WTC11 (cell line): Measurements from ENCODE around the gene CALCOCO2. TPM values are rescaled to one million over a fixed set of nuclear protein-coding genes. Genes with fewer than 3 reads are reported as not detected.

Experiments
- ATAC-seq: fragments of 200-7000 bp; cut with Tn5 transposase; 2 replicates; pipeline ENCODE4 v1.10.0; 2021; ENCODE audit warnings: mild to moderate bottlenecking, moderate library complexity
- CTCF ChIA-PET: fragments of 300-600 bp; sonication (Branson Sonifier 250); formaldehyde crosslinking; loops from one replicate; lab custom pipeline; 2021; ENCODE audit warnings: antibody characterized with exemption; lab: Charles Lee
- POLR2A ChIA-PET: fragments of 350-600 bp; sonication (Branson Sonifier 250); formaldehyde crosslinking; loops from one replicate; lab custom pipeline; 2021; ENCODE audit warnings: antibody characterized with exemption; lab: Charles Lee
- DNase-seq: peaks from one replicate; pipeline ENCODE4 v3.0.0; 2021; ENCODE audit warnings: low spot score
- H3K27ac Mint-ChIP-seq: 2 replicates; pipeline ENCODE4 v1.8.0; 2021; ENCODE audit warnings: mixed read lengths
- H3K27me3 Mint-ChIP-seq: 2 replicates; pipeline ENCODE4 v1.8.0; 2021; ENCODE audit warnings: low read depth, mild to moderate bottlenecking, moderate library complexity, mixed read lengths
- H3K36me3 Mint-ChIP-seq: 2 replicates; pipeline ENCODE4 v1.8.0; 2021; ENCODE audit warnings: mixed read lengths
- H3K4me1 Mint-ChIP-seq: 2 replicates; pipeline ENCODE4 v1.8.0; 2022; ENCODE audit warnings: mixed read lengths
- H3K4me3 Mint-ChIP-seq: 2 replicates; pipeline ENCODE4 v1.8.0; 2021; ENCODE audit warnings: mild to moderate bottlenecking, moderate library complexity, mixed read lengths
- H3K9me3 Mint-ChIP-seq: 2 replicates; pipeline ENCODE4 v1.8.0; 2021; ENCODE audit warnings: mixed read lengths
- CREM ChIP-seq: sonication (generic); formaldehyde crosslinking; IDR thresholded peaks from 2 replicates; pipeline ENCODE4 v1.8.1; 2022; ENCODE audit warnings: mild to moderate bottlenecking, missing genetic modification reagents, moderate library complexity
- ESRRA ChIP-seq: sonication (generic); formaldehyde crosslinking; IDR thresholded peaks from 2 replicates; pipeline ENCODE4 v1.8.1; 2022; ENCODE audit warnings: mild to moderate bottlenecking, missing genetic modification reagents, borderline replicate concordance
- ETV6 ChIP-seq: sonication (generic); formaldehyde crosslinking; IDR thresholded peaks from 2 replicates; pipeline ENCODE4 v1.8.1; 2022; ENCODE audit warnings: mild to moderate bottlenecking, missing genetic modification reagents
- FOXJ3 ChIP-seq: sonication (generic); formaldehyde crosslinking; IDR thresholded peaks from 2 replicates; pipeline ENCODE4 v1.9.0; 2021; ENCODE audit warnings: missing genetic modification reagents, mild to moderate bottlenecking, borderline replicate concordance
- FOXK1 ChIP-seq: sonication (generic); formaldehyde crosslinking; IDR thresholded peaks from 2 replicates; pipeline ENCODE4 v1.8.0; 2022; ENCODE audit warnings: mild to moderate bottlenecking, moderate library complexity, missing genetic modification reagents
- FOXP4 ChIP-seq: sonication (generic); formaldehyde crosslinking; IDR thresholded peaks from 2 replicates; pipeline ENCODE4 v1.8.0; 2022; ENCODE audit warnings: mild to moderate bottlenecking, missing genetic modification reagents
- KAT7 ChIP-seq: sonication (generic); formaldehyde crosslinking; IDR thresholded peaks from 2 replicates; pipeline ENCODE4 v1.8.1; 2023; ENCODE audit warnings: missing genetic modification reagents, mild to moderate bottlenecking, borderline replicate concordance
- NR2C2 ChIP-seq: sonication (generic); formaldehyde crosslinking; IDR thresholded peaks from 2 replicates; pipeline ENCODE4 v1.8.0; 2022; ENCODE audit warnings: mild to moderate bottlenecking, missing genetic modification reagents
- OVOL2 ChIP-seq: fragments of 250-450 bp; sonication (Bioruptor Pico); IDR thresholded peaks from 2 replicates; pipeline ENCODE4 v1.9.0; 2021; ENCODE audit warnings: mild to moderate bottlenecking, borderline replicate concordance
- SMAD4 ChIP-seq: sonication (generic); formaldehyde crosslinking; IDR thresholded peaks from 2 replicates; pipeline ENCODE4 v1.8.0; 2022; ENCODE audit warnings: mild to moderate bottlenecking, missing genetic modification reagents
- TEAD1 ChIP-seq: sonication (generic); formaldehyde crosslinking; IDR thresholded peaks from 2 replicates; pipeline ENCODE4 v1.8.0; 2022; ENCODE audit warnings: mild to moderate bottlenecking, missing genetic modification reagents
- TEAD4 ChIP-seq: sonication (generic); formaldehyde crosslinking; IDR thresholded peaks from 2 replicates; pipeline ENCODE4 v1.8.0; 2022; ENCODE audit warnings: mild to moderate bottlenecking, missing genetic modification reagents
- ZBTB43 ChIP-seq: sonication (generic); formaldehyde crosslinking; IDR thresholded peaks from 2 replicates; pipeline ENCODE4 v1.8.1; 2023; ENCODE audit warnings: mild to moderate bottlenecking, missing genetic modification reagents
- ZNF121 ChIP-seq: sonication (generic); formaldehyde crosslinking; IDR thresholded peaks from 2 replicates; pipeline ENCODE4 v1.8.0; 2023; ENCODE audit warnings: missing genetic modification reagents
- ZNF416 ChIP-seq: fragments of 250-450 bp; sonication (Bioruptor Pico); IDR thresholded peaks from 2 replicates; pipeline ENCODE4 v1.9.0; 2021; ENCODE audit warnings: mild to moderate bottlenecking, inconsistent platforms
- ZNF423 ChIP-seq: fragments of 250-450 bp; sonication (Bioruptor Pico); IDR thresholded peaks from 2 replicates; pipeline ENCODE4 v2.1.2; 2022; ENCODE audit warnings: mild to moderate bottlenecking, moderate library complexity
- total RNA-seq: library from RNA; stranded (reverse); gene quantifications from 3 replicates; pipeline ENCODE4 v1.2.3, GENCODE V29; 2021
- TF ChIP-seq, protein P1 (sequence below): sonication (generic); formaldehyde crosslinking; IDR thresholded peaks from 2 replicates; pipeline ENCODE4 v1.8.1; 2023; ENCODE audit warnings: mild to moderate bottlenecking, moderate library complexity, missing genetic modification reagents
- TF ChIP-seq, protein P2 (sequence below): sonication (generic); formaldehyde crosslinking; IDR thresholded peaks from 2 replicates; pipeline ENCODE4 v1.8.0; 2022; ENCODE audit warnings: mild to moderate bottlenecking, missing genetic modification reagents
- TF ChIP-seq, protein P3 (sequence below): sonication (generic); formaldehyde crosslinking; IDR thresholded peaks from 2 replicates; pipeline ENCODE4 v1.8.0; 2023; ENCODE audit warnings: mild to moderate bottlenecking, missing genetic modification reagents
- TF ChIP-seq, protein P4 (sequence below): sonication (generic); formaldehyde crosslinking; IDR thresholded peaks from 2 replicates; pipeline ENCODE4 v1.8.1; 2023; ENCODE audit warnings: mild to moderate bottlenecking, missing genetic modification reagents, borderline replicate concordance
- TF ChIP-seq, protein P5 (sequence below): sonication (generic); formaldehyde crosslinking; IDR thresholded peaks from 2 replicates; pipeline ENCODE4 v1.8.0; 2023; ENCODE audit warnings: missing genetic modification reagents, mild to moderate bottlenecking, borderline replicate concordance

The CALCOCO2 gene
- total RNA-seq, 1 experiment from 2014 or later: 32.6 TPM

DNA sequence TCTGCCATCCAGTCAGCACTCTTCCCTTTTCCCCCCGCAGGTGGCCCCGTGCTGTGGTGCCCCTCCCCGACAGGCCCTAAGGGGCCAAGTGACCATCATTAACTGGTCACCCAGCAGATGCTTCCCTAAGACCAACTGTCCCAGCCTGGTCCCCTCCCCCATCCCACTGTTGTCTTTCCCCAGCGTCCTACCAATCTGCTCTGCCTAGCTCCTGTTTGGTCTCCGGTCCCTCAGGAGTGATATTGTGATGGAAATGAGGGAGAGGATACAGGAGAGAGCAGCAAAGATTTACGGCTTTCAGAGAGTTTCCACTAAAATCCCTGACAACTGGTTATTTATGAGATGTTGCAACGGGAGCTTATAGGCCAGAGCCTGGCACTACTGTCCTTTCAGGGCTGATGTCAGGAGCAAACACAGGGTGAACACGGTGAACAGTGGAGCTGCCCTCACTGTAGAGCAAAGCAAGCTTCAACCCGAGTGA is 12.4 kb upstream of the CALCOCO2 start:
- Mint-ChIP-seq H3K27ac (peak overlapping the region; percentile 92), H3K4me1 (peaks cover 39% of the 10 kb centered on the region), H3K4me3 (peak overlapping the region; percentile 57), H3K9me3 (no peaks in the 10 kb centered on the region), H3K36me3 (no peaks in the 10 kb centered on the region), H3K27me3 (peaks cover 5% of the 10 kb centered on the region; the same call in 1 of the 2 replicates)
- peak; percentile 72 for DNase-seq
- TF ChIP-seq ZNF121 (CRISPR knock-in tag): 0 out of 2 replicates have a peak, but pooled peaks have one; percentile 6
- TF ChIP-seq, protein P1, sequence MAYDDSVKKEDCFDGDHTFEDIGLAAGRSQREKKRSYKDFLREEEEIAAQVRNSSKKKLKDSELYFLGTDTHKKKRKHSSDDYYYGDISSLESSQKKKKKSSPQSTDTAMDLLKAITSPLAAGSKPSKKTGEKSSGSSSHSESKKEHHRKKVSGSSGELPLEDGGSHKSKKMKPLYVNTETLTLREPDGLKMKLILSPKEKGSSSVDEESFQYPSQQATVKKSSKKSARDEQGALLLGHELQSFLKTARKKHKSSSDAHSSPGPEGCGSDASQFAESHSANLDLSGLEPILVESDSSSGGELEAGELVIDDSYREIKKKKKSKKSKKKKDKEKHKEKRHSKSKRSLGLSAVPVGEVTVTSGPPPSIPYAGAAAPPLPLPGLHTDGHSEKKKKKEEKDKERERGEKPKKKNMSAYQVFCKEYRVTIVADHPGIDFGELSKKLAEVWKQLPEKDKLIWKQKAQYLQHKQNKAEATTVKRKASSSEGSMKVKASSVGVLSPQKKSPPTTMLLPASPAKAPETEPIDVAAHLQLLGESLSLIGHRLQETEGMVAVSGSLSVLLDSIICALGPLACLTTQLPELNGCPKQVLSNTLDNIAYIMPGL (CRISPR knock-in tag): no peak
- TF ChIP-seq FOXP4: peak; percentile 86; the same call in 1 of the 2 replicates
- TF ChIP-seq FOXK1 (CRISPR knock-in tag): peak; percentile 56; the same call in 1 of the 2 replicates
- no peak for TF ChIP-seq SMAD4 (CRISPR knock-in tag)
- no peak for TF ChIP-seq OVOL2 (CRISPR knock-in tag)
- TF ChIP-seq, protein P2, sequence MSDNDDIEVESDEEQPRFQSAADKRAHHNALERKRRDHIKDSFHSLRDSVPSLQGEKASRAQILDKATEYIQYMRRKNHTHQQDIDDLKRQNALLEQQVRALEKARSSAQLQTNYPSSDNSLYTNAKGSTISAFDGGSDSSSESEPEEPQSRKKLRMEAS (CRISPR knock-in tag): peak; percentile 65
- TF ChIP-seq, protein P3, sequence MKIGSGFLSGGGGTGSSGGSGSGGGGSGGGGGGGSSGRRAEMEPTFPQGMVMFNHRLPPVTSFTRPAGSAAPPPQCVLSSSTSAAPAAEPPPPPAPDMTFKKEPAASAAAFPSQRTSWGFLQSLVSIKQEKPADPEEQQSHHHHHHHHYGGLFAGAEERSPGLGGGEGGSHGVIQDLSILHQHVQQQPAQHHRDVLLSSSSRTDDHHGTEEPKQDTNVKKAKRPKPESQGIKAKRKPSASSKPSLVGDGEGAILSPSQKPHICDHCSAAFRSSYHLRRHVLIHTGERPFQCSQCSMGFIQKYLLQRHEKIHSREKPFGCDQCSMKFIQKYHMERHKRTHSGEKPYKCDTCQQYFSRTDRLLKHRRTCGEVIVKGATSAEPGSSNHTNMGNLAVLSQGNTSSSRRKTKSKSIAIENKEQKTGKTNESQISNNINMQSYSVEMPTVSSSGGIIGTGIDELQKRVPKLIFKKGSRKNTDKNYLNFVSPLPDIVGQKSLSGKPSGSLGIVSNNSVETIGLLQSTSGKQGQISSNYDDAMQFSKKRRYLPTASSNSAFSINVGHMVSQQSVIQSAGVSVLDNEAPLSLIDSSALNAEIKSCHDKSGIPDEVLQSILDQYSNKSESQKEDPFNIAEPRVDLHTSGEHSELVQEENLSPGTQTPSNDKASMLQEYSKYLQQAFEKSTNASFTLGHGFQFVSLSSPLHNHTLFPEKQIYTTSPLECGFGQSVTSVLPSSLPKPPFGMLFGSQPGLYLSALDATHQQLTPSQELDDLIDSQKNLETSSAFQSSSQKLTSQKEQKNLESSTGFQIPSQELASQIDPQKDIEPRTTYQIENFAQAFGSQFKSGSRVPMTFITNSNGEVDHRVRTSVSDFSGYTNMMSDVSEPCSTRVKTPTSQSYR (CRISPR knock-in tag): peak; percentile 87
- TF ChIP-seq TEAD1 (CRISPR knock-in tag): peak; percentile 55; the same call in 1 of the 2 replicates
- no peak for TF ChIP-seq TEAD4 (CRISPR knock-in tag)
- no peak for TF ChIP-seq NR2C2 (CRISPR knock-in tag)
- TF ChIP-seq, protein P4, sequence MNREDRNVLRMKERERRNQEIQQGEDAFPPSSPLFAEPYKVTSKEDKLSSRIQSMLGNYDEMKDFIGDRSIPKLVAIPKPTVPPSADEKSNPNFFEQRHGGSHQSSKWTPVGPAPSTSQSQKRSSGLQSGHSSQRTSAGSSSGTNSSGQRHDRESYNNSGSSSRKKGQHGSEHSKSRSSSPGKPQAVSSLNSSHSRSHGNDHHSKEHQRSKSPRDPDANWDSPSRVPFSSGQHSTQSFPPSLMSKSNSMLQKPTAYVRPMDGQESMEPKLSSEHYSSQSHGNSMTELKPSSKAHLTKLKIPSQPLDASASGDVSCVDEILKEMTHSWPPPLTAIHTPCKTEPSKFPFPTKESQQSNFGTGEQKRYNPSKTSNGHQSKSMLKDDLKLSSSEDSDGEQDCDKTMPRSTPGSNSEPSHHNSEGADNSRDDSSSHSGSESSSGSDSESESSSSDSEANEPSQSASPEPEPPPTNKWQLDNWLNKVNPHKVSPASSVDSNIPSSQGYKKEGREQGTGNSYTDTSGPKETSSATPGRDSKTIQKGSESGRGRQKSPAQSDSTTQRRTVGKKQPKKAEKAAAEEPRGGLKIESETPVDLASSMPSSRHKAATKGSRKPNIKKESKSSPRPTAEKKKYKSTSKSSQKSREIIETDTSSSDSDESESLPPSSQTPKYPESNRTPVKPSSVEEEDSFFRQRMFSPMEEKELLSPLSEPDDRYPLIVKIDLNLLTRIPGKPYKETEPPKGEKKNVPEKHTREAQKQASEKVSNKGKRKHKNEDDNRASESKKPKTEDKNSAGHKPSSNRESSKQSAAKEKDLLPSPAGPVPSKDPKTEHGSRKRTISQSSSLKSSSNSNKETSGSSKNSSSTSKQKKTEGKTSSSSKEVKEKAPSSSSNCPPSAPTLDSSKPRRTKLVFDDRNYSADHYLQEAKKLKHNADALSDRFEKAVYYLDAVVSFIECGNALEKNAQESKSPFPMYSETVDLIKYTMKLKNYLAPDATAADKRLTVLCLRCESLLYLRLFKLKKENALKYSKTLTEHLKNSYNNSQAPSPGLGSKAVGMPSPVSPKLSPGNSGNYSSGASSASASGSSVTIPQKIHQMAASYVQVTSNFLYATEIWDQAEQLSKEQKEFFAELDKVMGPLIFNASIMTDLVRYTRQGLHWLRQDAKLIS (CRISPR knock-in tag): no peak
- no peak for TF ChIP-seq CREM (CRISPR knock-in tag)
- TF ChIP-seq ZNF416 (CRISPR knock-in tag): no peak
- TF ChIP-seq KAT7 (CRISPR knock-in tag): no peak
- peak; percentile 20; the same call in 1 of the 2 replicates for TF ChIP-seq ZNF423 (CRISPR knock-in tag)
- 0 out of 2 replicates have a peak, but pooled peaks have one; percentile 55 for TF ChIP-seq ETV6 (CRISPR knock-in tag)
- no peak for TF ChIP-seq ESRRA
- no peak for TF ChIP-seq ZBTB43
- TF ChIP-seq, protein P5, sequence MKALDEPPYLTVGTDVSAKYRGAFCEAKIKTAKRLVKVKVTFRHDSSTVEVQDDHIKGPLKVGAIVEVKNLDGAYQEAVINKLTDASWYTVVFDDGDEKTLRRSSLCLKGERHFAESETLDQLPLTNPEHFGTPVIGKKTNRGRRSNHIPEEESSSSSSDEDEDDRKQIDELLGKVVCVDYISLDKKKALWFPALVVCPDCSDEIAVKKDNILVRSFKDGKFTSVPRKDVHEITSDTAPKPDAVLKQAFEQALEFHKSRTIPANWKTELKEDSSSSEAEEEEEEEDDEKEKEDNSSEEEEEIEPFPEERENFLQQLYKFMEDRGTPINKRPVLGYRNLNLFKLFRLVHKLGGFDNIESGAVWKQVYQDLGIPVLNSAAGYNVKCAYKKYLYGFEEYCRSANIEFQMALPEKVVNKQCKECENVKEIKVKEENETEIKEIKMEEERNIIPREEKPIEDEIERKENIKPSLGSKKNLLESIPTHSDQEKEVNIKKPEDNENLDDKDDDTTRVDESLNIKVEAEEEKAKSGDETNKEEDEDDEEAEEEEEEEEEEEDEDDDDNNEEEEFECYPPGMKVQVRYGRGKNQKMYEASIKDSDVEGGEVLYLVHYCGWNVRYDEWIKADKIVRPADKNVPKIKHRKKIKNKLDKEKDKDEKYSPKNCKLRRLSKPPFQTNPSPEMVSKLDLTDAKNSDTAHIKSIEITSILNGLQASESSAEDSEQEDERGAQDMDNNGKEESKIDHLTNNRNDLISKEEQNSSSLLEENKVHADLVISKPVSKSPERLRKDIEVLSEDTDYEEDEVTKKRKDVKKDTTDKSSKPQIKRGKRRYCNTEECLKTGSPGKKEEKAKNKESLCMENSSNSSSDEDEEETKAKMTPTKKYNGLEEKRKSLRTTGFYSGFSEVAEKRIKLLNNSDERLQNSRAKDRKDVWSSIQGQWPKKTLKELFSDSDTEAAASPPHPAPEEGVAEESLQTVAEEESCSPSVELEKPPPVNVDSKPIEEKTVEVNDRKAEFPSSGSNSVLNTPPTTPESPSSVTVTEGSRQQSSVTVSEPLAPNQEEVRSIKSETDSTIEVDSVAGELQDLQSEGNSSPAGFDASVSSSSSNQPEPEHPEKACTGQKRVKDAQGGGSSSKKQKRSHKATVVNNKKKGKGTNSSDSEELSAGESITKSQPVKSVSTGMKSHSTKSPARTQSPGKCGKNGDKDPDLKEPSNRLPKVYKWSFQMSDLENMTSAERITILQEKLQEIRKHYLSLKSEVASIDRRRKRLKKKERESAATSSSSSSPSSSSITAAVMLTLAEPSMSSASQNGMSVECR (CRISPR knock-in tag): peak; percentile 45; the same call in 1 of the 2 replicates
- TF ChIP-seq FOXJ3: no peak
- ATAC-seq: peak; percentile 51
- CTCF ChIA-PET: interaction anchor here (0.7 to 12.4 kb wide), 16 partner anchors 12 to 218 kb away, joined by 3 to 355 read pairs (median 5); partner anchors contain the start of genes ATP5MC1, PRAC1 and PRAC2
- POLR2A ChIA-PET: interaction anchor here (0.6 to 1.2 kb wide), 4 partner anchors 55 to 740 kb away, joined by 3 to 4 read pairs (median 4); partner anchors contain the start of gene ATP5MC1
